Fibroblast of the conjunctiva (primary cell): Measurements from ENCODE around the gene TEKT2.

Source experiments
- DNase-seq: peaks from one replicate; pipeline ENCODE4 v3.0.0-alpha.2; 2010; ENCODE audit warnings: low read depth

The TEKT2 gene

DNA sequence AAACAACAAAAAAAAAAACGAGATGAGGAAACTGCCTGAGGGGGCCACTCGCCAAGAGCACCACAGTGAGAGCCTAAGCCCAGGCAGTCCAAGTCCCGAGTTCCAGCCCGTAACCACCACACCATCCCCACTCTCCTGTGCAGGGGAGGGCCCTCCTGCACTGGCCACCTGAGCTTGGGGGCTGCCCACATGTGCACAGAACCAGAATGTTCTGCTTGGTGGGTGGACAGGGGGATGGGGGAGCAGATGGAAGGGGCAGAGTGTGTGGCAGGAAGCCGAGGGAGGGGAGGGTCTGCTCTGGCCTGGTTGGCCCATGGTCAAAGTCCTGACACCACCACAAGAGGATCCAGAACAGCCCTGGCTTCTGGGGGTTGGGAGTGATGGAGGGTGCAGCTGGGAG lies 22.4 kb downstream of the TEKT2 start:
- DNase-seq, result no peak

DNA sequence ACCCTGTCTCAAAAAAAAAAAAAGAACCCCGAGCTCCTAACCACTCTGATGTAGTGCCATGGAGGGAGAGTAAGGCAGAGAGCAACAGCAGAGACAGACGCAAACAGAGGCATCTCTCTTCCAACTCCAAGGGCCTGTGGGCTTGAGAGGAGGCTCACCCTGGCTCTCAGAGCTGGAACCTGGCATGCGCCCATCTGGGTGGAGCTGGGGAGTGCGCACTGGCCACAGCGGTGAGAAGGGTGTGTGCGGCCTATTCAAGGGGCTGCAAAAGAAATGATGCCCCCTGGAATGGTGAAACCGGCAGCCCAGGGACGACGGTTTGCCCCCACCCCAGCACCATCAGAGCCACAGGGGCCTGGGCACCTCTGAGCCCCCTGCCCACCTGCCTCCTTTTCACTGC lies 23.5 kb downstream of the TEKT2 start:
- DNase-seq, result no peak

DNA sequence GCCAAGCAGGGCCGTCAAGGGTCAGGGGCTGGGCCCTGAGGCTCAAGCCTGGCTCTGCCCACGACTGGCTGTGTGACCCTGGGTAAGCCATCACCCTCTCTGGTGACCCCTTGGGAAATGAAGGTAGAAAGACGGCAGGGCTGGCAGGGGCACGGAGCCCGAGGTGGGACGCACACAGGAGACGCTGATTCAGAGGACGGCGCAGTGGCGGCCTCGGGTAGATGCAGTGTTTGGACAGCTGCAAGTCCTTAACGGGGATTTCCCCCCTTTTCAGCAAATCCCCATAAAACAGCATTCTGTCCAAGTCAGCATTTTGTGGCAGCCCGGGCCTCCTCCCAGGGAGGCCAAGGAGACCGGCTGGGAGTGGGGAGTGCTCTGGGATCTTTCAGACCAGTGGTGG lies 24.4 kb downstream of the TEKT2 start:
- DNase-seq, result peak; percentile 49

DNA sequence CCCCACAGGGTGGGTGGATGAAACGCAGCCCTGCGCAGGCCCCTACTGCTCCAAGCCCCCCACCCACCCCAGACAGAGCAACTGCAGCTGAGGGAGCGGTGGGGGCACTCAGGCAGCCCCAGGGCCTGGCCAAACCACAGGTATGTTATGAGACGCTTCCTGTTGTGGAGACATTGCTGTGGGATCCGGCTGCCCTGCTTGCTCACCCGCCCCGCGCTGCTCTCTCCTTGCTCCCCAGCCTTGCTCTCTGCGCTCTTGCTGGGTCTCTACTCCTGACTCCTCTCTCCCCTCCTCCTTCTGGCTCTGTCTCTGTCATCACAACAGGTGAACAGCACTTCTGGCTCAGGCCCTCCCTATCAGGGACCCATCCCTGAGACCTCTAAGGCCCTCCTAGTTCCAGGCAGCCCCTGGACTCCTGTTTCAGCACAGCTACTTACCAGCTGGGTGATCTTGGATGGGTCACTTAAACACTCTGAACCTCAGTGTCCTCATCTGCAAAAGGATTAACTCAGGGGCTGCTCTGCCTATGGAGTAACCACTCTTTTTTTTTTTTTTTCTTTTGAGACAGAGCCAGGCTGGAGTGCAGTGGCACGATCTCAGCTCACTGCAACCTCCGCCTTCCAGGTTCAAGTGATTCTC lies 25.3 kb downstream of the TEKT2 start:
- no peak for DNase-seq

DNA sequence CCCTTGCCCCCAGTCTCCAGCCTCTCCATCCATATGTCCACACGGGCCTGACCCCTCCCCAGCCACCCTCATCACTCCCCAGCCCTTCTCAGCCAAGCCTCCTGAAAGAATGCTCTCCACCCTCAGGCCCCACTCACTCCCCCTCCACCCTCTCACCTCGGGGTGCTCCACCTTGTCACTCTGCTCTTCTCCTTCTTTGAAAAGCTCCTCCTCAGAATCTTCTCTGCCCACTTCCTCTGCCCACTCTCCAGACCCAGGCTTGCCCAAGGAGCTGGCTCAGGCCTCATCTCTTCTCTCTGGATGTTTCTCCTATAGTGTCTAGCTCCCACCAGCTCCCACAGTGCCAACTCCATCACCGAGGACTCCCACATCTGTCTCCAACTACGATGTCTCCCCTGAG lies 27.3 kb downstream of the TEKT2 start:
- no peak for DNase-seq

DNA sequence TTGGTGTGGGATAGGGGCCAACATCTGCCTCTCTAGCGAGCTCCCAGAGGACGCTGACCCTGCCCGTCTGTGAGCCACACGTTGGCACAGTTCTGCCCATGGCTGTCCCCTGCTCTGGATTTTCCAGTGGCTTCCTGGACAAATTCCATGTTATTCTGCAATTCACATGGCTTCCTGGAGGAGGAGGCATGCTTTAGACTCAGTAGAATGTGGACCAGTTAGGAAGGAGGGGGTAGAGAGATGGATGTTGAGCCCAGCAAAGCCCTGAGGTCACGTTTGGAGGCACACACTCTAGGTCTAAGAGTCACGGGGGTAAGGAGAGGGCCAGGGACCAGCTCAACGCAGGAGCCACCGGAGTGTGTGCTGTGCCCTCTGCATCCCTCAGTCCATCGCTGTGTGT lies 28.9 kb downstream of the TEKT2 start:
- no peak for DNase-seq

DNA sequence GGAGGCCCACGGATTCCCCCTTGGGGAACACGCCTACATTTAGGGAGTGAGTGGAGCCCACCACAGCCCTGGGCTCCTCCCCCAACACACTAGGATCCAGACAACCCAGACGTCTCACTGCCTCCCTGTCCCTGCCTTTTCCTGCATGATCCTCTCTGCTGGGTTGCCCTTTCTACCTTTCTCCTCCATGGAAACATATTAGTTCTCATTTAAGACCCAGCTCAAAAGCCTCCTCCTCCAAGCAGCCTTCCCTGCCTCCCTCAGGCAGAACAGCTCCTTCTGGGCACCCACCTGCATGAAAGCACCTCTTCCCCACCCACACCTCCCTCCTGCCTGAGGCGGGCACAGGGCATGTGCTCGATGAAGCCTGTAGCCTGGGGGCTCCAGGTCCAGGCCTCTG lies 30.5 kb downstream of the TEKT2 start:
- no peak for DNase-seq

DNA sequence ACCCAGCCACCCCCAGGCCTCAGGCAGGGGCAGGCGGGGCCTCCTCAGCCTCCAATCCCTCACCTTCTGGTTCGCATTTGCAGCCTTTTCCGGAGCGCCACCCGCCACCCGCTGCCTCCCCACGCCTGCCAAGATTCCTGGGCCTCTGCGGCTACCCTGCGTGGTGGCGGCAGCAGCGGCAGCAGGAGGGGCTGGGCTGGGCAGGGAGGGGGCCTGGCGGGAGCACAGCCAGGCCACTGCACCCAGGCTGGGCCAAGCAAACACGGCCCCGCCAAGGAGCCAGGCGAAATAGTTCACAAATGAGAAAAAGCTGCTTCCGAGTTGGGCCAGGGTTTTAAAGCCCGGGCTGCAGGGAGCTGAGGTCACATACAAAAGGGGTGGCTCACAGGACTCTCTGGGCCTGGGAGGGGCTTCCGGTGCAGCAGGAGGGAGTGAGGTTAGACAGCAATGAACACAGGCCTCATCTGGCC lies 31.3 kb downstream of the TEKT2 start:
- DNase-seq, result peak; percentile 75

DNA sequence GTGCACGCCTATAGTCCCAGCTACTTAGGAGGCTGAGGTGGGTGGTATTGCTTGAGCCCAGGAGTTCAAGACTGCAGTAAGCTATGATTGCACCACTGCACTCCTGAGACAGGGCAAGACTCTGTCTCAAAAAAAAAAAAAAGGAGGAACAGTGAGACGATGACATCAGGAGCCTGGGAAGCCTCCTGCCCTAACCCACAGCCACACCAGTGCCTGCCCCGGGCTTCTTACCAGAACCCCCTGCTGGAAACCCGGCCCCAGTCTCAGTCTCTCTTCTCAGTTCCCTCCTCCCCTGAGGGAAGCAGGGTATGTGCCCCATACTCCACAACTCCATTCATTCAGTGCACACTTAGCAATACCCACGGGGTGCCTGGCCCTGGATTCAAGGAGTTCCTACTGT lies 32.0 kb downstream of the TEKT2 start:
- DNase-seq, result no peak

DNA sequence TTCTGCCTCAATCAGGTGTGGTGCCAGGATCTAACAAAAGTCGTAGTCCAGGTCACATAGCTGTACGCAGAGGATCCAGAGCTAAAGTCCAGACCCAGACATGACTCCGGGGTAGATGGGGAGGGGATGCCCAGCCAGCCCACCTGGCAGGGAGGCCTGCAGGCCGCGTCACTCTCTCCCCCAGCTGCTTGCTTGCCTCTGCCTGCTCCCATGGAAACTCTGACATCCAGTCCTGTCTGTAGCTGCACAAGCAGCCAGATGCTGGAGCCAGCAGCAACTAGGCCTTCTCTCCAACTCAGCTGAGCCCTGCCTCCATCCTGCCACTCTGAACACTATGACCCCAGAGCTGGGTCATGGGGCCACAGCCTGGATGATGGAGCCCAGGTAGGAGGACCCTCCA lies 33.0 kb downstream of the TEKT2 start:
- DNase-seq, result no peak

DNA sequence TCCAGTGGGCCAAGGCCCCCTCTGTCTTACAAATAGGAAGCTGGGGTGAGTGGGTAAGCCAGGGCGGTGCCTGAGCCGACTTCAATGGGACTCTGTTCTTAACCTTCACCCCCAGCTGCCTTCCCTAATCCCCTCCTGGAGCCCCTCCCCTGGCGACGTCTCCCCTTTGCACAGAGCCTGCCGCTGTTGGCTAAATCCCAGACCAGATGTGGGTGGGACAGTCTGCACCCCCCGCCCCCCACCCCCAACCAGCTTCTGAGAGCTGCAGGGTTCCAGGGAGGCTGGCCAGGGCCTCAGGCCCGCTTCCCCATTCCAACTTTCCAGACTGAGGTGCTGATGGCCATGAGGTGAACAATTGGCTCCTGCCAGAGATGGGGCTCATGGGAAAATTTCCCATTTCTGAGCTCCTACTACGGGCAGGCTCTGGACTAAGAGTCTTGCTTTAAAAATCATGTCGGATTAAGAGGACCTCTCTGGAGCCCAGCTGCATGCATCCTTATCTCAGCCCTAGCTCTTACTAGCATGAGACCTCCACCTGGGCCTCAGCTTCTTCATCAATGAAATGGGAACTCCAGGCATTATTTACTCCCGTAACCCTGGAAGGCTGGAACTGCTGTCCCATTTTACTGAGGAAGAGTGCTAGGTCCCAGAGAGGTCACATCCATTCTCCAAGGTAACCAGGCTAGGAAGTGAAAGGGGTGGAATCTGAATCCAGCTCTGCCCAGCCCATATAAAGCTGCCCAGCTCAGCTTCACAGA lies 34.7 kb downstream of the TEKT2 start:
- no peak for DNase-seq

DNA sequence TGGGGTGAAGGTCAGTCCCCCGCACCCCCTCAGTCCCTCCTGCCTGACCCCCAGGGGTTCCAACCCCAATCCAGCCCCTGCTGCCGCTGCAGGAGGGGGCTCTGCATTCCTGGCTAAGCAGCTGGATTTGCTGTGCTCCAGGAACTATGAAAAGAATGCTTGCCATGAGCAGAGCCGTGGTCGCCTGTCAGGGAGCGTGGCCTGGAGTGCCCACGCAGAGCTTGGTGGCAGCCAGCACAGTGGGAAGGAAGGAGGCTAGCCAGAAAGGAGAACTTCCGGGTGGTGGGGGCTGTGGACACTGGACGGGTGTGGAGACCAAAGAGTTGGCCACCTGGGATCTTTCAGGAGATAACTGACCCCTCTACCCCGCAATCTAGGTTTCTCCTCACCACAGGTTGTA lies 35.6 kb downstream of the TEKT2 start:
- no peak for DNase-seq

DNA sequence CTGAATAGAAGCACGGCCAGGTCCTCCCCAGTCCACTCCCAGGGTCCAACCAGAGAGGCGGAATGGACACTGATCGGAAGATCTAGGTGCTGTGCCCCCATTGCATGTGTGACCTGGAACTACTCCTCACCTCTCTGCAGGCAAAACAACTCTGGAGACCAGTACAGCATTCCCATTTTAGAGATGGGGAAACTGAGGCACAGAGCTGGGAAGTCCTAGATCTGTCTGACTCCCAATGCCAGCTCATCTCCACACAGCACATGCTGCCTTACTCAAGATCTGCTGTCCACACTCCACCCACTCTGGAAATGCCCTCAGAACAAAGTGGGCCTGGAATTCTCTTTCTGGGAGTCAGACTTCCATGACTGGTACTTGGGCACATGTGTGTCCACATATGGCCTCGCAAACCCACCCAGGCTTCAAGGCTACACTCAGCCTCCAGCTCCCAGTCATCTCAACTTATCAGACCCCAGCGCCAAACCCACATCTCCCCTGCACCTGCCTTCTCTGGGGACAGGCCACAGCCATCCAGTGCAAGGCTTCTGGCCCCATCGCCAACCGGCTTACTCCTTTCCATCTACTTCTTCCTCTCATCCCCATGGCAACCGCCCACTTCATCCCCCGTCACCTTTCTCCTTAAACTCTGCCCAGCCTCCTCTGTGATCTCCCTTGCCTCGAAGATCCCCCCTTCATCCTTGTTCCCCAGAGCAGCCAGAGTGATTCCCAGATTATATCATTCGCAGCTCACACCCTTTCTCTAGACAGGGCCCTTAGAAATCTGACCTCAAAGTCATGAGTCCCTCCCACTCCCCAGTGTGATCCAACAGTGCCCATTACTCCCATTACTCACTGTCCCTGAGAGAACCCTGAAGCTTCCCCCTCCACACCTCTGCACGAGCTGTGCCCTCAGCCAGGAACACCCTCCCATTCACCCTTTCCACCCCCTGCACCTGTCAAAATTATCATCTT lies 38.5 kb downstream of the TEKT2 start:
- no peak for DNase-seq

DNA sequence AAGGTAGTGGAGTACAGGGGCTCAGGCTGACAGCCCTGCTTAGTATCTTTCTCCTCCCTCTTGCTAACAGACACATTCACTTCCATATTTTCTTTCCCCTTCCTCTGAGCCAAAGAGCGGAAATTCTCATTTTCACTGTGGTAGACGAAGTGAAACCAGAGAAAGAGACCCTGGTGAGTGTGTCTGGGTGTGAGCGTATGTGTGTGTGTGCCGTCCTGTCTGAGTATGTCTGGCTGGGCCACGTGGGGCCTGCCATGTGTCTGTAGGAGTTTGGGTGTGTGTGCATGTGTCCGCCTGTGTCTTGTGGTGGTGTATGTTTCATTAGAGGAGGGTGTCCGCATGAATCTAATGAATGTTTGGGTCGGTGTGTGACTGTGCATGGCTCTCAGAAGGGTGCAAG lies 39.5 kb downstream of the TEKT2 start:
- no peak for DNase-seq

DNA sequence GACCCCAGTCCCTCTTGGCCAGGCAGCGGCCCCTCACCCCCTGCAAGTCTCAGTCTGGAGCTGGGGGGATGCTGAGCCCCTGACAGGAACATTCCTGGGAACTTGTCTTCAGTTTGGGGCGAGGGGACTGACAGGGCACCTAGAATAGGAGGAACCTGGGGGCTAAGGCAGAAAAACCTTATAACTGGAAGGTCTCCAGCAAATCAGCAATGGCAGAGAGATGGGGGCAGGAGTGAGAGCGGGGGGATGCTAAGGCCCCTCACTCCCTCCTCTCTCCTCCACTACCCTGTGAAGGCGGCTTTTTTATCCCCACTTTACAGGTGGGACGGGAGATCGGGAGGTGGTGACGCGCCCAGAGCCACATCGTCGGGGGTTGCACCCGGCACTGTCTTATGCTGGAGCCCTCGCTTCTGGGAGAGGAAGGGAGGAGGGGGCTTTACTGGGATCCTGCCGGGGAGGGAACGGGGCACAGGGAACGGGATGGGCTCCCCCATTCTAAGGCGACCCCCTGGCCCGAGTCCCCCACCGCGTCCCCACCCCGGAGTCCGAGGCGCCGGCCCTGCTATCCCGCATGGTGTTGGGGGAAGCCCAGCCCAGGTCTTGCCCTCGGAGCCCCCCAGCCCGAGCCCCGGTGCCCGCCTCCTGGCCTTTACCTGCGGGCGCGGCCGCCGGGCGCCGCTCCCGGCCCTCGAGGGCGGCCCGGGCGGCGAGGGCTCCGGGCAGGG lies 40.7 kb downstream of the TEKT2 start:
- no peak for DNase-seq

DNA sequence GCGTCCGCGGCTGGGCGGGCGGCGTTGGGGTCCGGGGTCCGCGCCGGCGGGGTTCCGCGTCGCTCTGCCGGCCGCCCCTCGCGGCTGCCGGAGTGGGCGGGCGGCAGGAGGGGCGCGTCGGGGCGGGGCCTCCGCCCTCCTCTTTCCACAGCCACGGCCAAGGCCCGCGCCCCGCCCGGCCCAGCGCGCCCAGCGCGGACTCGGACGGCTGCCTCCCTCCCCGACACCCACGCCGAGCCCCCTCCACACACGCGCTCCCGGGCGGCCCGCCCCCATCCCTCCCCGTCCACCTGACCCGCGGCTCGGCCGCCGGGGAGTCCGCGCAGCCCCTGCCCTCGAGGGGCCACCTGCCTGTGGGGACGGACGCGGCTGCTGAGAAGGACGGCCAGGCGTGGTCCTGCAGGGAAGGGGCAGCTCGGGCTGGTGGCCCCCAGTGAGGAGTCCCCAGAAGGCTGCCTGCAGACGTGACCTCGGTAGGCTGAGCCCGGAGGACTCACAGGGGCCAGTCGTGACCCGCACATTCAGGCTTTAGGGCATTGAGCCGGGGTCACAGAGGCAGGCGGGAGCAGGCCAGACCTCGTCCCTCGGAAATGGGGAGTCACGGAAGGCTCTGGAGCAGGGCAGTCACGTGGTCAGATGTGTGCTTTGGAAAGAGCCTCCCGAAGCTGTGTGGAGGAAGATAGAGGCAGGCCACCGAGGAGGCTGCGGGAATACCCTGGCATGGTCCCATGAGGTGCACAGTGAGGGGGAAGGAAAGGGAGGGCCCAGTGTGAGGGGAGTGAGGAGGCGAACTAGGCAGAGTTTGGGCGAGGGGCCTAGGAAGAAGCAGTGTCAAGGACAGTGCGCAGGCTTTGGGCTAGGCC lies 41.5 kb downstream of the TEKT2 start, which contains the start of gene COL8A2:
Gene COL8A2, minus strand, starts transcription at position 94 of the 863 bp plus-strand sequence. CDS start 24,980 bp downstream, outside the sequence.
- no peak for DNase-seq

DNA sequence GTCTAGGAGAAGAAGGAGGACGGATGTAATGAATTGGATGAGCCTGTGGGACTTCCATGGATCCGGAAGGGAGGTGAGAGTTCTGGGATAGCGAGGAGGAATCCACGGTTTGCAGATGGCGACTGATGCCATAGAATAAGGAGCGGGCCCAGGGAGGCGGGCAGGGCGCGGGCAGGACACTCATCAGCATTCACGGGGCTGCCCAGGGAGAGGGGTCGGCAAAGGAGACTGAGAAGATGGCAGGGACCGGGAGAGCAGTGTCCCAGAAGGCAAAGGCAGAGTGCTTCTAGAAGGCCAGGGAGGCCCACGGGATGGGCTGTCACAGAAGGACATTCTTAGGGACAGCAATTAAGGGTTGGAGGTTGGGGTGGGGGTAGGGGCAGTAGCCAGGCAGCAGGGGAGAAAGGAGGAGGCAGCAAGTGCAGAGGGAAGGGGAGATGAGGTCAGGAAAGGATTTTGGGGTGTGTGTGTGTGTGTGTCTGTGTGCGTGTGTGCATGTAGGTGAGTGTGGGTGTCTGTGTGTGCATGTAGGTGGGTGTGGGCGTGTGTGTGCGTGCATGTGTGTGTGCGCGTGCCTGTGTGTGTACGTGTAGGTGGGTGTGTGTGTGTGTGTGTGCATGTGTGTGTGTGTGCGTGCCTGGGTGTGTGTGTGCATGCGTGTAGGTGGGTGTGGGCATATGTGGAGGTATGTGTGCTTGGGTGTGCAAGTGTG lies 42.3 kb downstream of the TEKT2 start:
- DNase-seq, result no peak

DNA sequence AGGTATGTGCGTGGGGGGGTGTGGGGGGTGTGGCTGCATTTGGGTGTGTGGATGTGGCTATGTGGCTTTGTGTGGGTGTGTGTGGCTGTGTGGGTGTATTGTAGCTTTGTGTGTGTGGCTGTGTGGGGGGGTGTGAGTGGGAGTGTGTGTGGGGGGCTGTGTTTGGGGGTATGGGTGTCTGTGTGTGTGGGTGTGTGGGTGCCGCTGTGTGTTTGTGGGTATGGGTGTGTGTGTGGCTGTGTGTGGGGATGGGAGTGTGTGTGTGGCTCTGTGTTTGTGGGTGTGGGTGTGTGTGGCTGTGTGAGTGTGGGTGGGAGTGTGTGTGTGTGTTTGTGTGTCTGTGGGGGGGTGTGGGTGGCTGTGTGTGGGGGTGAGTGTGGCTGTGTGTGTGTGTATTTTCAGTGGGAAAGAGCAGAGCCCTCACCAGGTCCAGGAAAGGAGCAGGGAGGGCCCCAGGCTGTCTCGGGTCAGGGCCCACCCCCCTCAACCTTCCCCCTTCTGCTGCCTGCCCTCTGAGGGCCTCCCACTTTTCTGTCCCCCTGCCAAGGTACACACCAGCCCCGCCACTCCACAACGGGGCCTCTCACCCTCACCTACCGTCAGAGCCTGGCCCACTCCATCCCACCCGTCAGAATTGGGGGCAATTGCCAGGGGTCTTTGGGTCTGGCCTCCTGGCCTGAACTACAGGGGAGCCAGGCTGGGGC lies 43.1 kb downstream of the TEKT2 start:
- no peak for DNase-seq

DNA sequence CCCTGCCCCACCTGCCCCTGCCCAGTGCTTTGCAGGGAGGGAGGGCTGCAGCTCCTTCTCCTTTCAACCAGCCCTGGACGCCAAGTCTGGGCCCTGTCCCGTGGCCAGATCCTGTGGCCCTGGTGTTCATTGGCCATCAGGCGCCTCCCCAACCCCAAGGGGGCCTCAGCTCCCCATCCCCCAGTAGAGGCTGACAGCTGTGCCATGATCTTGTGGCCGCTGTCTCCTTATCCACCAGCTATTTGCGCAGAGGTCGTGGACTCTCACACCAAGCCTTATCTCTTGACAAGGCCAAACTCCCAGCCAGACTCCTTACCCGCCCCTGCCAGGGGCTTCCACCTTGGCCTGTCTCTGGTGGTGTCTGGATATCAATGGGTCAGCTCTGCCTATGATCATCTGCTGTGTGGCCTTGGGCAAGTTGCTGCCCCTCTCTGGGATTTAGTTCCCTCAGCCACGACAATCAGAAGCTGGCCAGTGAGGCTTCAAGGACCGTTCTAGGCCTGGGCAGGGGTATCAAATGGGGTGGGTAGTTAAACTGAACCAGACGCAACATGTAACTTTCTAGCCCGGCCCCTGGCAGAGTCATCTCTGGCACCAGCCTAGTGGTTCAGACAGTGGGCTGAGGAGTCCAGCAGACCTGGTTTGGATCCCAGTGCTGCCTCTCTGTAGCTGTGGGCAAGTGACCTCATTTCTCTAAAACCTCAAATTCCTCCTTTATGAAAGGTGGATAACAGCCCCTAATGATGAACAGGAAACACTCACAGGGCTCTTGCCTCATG lies 44.4 kb downstream of the TEKT2 start:
- DNase-seq, result no peak
